Measurements from ENCODE around the gene C1orf174. TPM values are rescaled to one million over a fixed set of nuclear protein-coding genes. Genes with fewer than 3 reads are reported as not detected.

C1orf174 gene
- total RNA-seq, 1 donor from 2014 or later, result 25.8 TPM

- TF ChIP-seq, protein P1, sequence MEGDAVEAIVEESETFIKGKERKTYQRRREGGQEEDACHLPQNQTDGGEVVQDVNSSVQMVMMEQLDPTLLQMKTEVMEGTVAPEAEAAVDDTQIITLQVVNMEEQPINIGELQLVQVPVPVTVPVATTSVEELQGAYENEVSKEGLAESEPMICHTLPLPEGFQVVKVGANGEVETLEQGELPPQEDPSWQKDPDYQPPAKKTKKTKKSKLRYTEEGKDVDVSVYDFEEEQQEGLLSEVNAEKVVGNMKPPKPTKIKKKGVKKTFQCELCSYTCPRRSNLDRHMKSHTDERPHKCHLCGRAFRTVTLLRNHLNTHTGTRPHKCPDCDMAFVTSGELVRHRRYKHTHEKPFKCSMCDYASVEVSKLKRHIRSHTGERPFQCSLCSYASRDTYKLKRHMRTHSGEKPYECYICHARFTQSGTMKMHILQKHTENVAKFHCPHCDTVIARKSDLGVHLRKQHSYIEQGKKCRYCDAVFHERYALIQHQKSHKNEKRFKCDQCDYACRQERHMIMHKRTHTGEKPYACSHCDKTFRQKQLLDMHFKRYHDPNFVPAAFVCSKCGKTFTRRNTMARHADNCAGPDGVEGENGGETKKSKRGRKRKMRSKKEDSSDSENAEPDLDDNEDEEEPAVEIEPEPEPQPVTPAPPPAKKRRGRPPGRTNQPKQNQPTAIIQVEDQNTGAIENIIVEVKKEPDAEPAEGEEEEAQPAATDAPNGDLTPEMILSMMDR (IDR thresholded peaks at IDR 0.05; ENCODE audit: unreplicated experiment), result no peak
- peaks cover 7% of the 10 kb centered on the region for H3K9me3 Mint-ChIP-seq
- peaks cover 3% of the 10 kb centered on the region for H3K36me3 Mint-ChIP-seq
- DNase-seq (ENCODE audit: low spot score in 2 of 2, unreplicated experiment in 2 of 2), result no peak
- no peak overlapping the region for H3K4me3 Mint-ChIP-seq
- peaks cover 5% of the 10 kb centered on the region for H3K4me1 Mint-ChIP-seq
- H3K27me3 Mint-ChIP-seq (ENCODE audit: low read depth), result peaks cover 5% of the 10 kb centered on the region
- H3K27ac Mint-ChIP-seq, result no peak overlapping the region
Observed at GRCh38 chr1:3903141-3904005, 3.3 kb upstream of the C1orf174 start.

DNA sequence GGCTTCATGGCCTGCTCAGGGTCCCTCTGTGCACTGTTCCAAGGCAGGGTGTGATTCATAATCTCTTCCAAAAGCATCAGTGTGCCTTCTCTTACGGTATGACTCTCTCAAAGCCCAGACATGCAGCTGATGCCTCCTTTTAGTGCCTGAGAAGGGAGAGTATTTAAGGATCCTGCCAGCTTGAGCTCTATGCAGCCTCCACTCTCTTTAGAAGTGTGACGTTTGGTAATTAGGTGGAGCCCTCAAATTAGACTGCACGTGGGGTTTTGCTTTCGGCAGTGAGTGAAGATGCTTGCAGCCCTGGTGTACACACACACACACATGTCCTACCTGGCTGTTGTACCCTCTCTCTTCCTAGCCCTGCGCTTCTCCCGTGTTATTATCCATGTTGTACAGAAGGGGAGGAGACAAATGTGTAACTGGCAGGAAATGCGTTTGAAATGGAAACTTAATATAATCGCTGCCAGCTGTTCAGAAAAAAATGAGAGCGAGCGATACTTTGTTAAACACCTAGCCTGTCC, 2.6 kb upstream of the C1orf174 start:
- peaks cover 10% of the 10 kb centered on the region for H3K9me3 Mint-ChIP-seq
- no peak for DNase-seq (ENCODE audit: low spot score in 2 of 2, unreplicated experiment in 2 of 2)
- H3K4me3 Mint-ChIP-seq, result no peak overlapping the region
- TF ChIP-seq, protein P1 (IDR thresholded peaks at IDR 0.05; ENCODE audit: unreplicated experiment), result no peak
- H3K36me3 Mint-ChIP-seq, result peaks cover 10% of the 10 kb centered on the region
- peaks cover 5% of the 10 kb centered on the region for H3K27me3 Mint-ChIP-seq (ENCODE audit: low read depth)
- peaks cover 5% of the 10 kb centered on the region for H3K4me1 Mint-ChIP-seq
- H3K27ac Mint-ChIP-seq, result no peak overlapping the region

DNA sequence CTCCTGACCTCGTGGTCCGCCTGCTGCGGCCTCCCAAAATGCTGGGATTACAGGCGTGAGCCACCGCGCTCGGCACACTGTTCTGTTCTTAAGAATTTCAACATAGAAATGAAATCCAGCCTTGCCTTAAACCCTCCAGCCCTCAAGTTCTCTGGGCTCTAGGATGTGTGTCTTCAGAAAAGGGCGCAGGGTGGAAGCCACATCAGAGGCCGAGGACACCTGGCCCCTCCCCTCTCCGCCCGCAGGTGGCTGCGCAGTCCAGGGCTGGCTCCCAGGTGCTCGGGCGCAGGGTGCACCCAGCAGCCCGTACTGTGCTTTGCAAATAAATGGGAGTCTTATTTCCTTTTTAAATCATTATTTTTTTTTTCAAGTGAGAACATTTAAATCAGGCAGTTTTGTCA, 2.0 kb upstream of the C1orf174 start:
- Mint-ChIP-seq H3K27me3 (ENCODE audit: low read depth) (peaks cover 4% of the 10 kb centered on the region), H3K4me1 (peaks cover 5% of the 10 kb centered on the region), H3K4me3 (peak overlapping the region; percentile 90), H3K36me3 (peaks cover 13% of the 10 kb centered on the region), H3K27ac (no peak overlapping the region), H3K9me3 (peaks cover 13% of the 10 kb centered on the region)
- TF ChIP-seq, protein P1 (IDR thresholded peaks at IDR 0.05; ENCODE audit: unreplicated experiment), result no peak
- DNase-seq (ENCODE audit: low spot score in 2 of 2, unreplicated experiment in 2 of 2), result no peak

DNA sequence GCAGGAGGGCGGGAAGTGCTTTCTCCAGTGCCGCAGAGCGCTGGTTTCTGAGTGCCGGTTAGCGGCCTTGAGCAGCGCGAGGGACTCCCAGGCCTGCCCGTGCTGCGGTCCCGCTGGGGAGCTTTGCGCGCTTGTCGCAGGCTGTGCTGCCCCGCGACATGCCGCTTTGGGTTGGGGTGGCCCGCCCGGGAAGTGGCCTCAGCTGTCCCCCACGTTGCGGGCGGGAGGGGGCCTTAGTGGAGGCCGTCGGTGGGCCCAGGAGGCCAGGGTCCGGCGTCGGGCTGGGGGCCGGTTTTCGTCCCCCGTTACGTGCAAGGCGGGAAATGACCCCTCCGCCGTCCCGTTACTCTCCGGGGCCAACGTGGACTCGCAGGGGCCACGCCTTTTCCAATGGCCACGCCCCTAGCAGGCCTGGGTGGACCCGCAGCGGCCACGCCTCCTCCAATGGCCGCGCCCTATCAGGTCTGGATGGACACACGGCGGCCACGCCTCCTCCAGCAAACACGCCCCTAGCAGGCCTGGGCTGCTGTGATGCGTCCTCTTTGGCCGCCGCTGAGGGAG, 977 bp upstream of the C1orf174 start:
- H3K4me3 Mint-ChIP-seq, result peak overlapping the region; percentile 90

DNA sequence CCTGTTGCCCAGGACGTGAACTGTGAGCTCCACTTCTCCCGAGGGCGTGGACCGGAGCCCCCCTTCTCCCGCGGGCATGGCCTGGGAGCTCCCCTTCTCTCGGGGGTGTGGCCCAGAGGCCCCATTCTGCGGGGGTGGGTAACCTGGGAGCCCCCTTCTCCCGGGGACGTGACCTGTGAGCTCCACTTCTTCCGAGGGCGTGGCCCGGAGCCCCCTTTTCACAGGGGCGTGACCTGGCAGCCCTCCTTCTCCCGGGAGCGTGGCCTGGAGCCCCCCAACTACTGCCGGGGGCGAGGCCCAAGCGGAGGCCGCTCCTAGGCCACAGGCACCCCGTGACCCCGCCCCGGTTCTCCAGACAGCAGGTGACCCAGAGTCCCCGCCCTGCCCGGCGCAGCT, 320 bp downstream of the C1orf174 start:
- H3K4me1 Mint-ChIP-seq, result peaks cover 7% of the 10 kb centered on the region
- H3K27me3 Mint-ChIP-seq (ENCODE audit: low read depth), result no peaks in the 10 kb centered on the region
- no peak for DNase-seq (ENCODE audit: low spot score in 2 of 2, unreplicated experiment in 2 of 2)
- no peak overlapping the region for H3K27ac Mint-ChIP-seq
- peaks cover 20% of the 10 kb centered on the region for H3K36me3 Mint-ChIP-seq
- peak overlapping the region; percentile 90 for H3K4me3 Mint-ChIP-seq
- peaks cover 16% of the 10 kb centered on the region for H3K9me3 Mint-ChIP-seq
- TF ChIP-seq, protein P1 (IDR thresholded peaks at IDR 0.05; ENCODE audit: unreplicated experiment), result no peak

More for the DNA sequence above, 977 bp upstream of the C1orf174 start:
- TF ChIP-seq, protein P1 (IDR thresholded peaks at IDR 0.05; ENCODE audit: unreplicated experiment), result no peak
- H3K36me3 Mint-ChIP-seq, result peaks cover 19% of the 10 kb centered on the region
- H3K27me3 Mint-ChIP-seq (ENCODE audit: low read depth), result no peaks in the 10 kb centered on the region
- H3K4me1 Mint-ChIP-seq, result peaks cover 5% of the 10 kb centered on the region
- peak overlapping the region; percentile 93 for H3K27ac Mint-ChIP-seq
- peaks cover 16% of the 10 kb centered on the region for H3K9me3 Mint-ChIP-seq
- DNase-seq (ENCODE audit: low spot score in 2 of 2, unreplicated experiment in 2 of 2), result peak; percentile 84 to 91
